Testis (tissue), 3 donors: ENCODE measurements around the gene IGFALS. TPM values are rescaled to one million over a fixed set of nuclear protein-coding genes. Genes with fewer than 3 reads are reported as not detected.

Experiments used
- DNase-seq: peaks from one replicate; pipeline ENCODE4 v3.0.0-alpha.2; 2019
- H3K27ac ChIP-seq, 2 donors: fragments of 200-600 bp; sonication (generic); one replicate each; pipeline ENCODE4 v1.5.1; 2019
- H3K27me3 ChIP-seq: fragments of 200-600 bp; sonication (generic); one replicate; pipeline ENCODE4 v1.5.1; 2019
- H3K36me3 ChIP-seq: fragments of 200-600 bp; sonication (generic); one replicate; pipeline ENCODE4 v1.5.1; 2017; ENCODE audit warnings: low read depth; ENCODE audit errors: missing control alignments
- H3K4me1 ChIP-seq: fragments of 200-600 bp; sonication (generic); one replicate; pipeline ENCODE4 v1.5.1; 2019
- H3K4me3 ChIP-seq, 2 donors: fragments of 200-600 bp; sonication (generic); one replicate each; pipeline ENCODE4 v1.5.1; 2017 to 2019
- H3K9me3 ChIP-seq: fragments of 200-600 bp; sonication (generic); one replicate; pipeline ENCODE4 v1.5.1; 2017
- POLR2A ChIP-seq: fragments of 450-650 bp; IDR thresholded peaks from one replicate; pipeline ENCODE4 v1.6.1; 2017; ENCODE audit warnings: antibody characterized with exemption, mild to moderate bottlenecking, moderate library complexity
- whole genome bisulfite sequencing, 2 donors: methylation state at CpG; one replicate each; pipeline ENCODE4 v1.1.5; 2018; 5-methylcytosine and 5-hydroxymethylcytosine counted together
- intact Hi-C: fragments of 100-400 bp; cut with DNase I; formaldehyde crosslinking; loops from one replicate; pipeline ENCODE4 v1.15.1; 2023; ENCODE audit warnings: low total_unique reads
- polyA plus RNA-seq: library from polyadenylated mRNA; stranded (reverse); fragments of 350-450 nt; fragmentation: Illumina TruSeq; extraction: RNeasy Lipid Tissue Mini Kit (QIAGEN cat#74804); gene quantifications from one replicate; pipeline ENCODE4 v1.2.3, GENCODE V29; 2014; ENCODE audit warnings: low read depth, low replicate concordance; ENCODE audit not compliant: insufficient read depth
- total RNA-seq, 2 donors: library from RNA; depleted of rRNA; stranded (reverse); fragments of >200 nt; gene quantifications; one replicate each; pipeline ENCODE4 v1.2.3, GENCODE V29; 2016
- TF ChIP-seq, protein P1 (sequence below), 3 experiments: fragments of 450-650 bp in 2 of 3; fragments of 200-600 bp in 1 of 3; sonication (generic) in 1 of 3; IDR thresholded peaks; one replicate each; pipeline ENCODE4 v1.5.1; 2016 to 2019; ENCODE audit warnings: antibody characterized with exemption in 3 of 3, mild to moderate bottlenecking in 2 of 3, moderate library complexity in 1 of 3

Gene IGFALS
- total and polyA plus RNA-seq, 3 donors from 2014 or later, result 0.38 to 6.7 (median 3.2) TPM

DNA sequence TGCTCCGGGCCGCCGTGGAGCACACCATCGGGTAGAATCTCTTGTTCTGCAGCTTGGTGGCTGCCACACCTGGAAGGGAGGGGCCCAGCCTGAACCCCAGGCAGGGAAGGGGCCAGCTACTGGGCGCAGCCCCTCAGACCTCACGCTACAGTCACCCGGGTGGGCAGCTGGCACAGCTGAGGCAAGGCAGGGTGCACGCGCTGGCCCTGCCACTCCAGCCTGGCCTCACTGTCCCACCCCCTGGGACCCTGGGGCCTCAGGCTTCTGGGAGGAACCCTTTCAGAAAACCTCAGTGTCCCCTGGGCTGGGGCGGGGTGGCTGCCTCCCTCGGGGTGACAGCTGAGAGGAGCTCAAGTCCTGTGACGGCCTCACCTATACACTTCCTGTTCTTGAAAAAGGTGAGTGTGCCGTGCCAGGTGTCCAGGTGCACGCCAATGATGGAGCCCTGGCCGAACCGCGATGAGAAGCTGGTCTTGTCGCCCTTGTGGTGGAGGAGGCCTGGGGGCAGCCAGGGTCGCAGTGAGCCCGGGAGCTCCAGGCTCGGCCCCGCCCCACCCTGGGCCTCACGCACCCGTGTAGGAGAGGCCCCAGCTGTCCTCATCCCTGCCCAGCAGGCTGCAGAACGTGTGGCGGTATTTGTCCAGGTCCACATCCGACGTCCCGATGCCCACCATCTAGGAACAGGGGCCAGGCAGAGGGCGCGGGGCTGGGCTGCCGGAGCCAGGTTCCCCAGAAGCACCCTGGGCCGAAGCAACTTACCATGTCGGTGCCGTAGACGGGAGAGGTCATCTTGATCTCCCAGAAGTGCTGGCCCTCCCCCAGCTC is 15.9 kb downstream of the IGFALS start:
- no peak for DNase-seq
- Histone ChIP-seq H3K4me1 (peaks cover 16% of the 10 kb centered on the region), H3K36me3 (no peaks in the 10 kb centered on the region), H3K27ac (no peak overlapping the region), H3K27me3 (no peaks in the 10 kb centered on the region), H3K4me3 (no peak overlapping the region), H3K9me3 (no peaks in the 10 kb centered on the region)
- TF ChIP-seq POLR2A, result no peak
- TF ChIP-seq, protein P1, sequence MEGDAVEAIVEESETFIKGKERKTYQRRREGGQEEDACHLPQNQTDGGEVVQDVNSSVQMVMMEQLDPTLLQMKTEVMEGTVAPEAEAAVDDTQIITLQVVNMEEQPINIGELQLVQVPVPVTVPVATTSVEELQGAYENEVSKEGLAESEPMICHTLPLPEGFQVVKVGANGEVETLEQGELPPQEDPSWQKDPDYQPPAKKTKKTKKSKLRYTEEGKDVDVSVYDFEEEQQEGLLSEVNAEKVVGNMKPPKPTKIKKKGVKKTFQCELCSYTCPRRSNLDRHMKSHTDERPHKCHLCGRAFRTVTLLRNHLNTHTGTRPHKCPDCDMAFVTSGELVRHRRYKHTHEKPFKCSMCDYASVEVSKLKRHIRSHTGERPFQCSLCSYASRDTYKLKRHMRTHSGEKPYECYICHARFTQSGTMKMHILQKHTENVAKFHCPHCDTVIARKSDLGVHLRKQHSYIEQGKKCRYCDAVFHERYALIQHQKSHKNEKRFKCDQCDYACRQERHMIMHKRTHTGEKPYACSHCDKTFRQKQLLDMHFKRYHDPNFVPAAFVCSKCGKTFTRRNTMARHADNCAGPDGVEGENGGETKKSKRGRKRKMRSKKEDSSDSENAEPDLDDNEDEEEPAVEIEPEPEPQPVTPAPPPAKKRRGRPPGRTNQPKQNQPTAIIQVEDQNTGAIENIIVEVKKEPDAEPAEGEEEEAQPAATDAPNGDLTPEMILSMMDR (IDR thresholded peaks at IDR 0.05), result no peak
- intact Hi-C loops, result no loop called here
- WGBS, 2 donors, result 65 to 79% methylated on average over 4 to 32 of the region's 36 CpGs

DNA sequence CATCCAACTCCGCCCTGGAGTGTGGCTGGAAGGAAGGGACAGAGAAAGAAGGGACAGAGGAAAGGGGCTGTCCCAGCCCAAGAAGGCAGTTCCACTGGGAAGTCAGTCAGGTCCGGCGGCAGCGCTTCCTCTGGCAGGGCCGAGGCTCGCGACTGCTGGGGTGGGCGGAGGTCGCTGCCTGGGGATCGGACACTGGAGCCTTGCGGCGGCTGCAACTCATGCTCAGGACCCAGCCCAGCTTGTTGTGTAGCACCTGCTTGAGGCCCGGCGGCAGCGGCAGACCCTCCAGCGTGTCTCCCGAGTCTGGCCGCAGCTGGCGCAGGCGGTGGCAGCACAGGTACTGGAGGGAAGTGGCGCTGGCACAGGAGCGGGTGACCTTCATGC is 16.5 kb downstream of the IGFALS start:
- no peak overlapping the region for H3K4me3 ChIP-seq
- no peak overlapping the region for H3K27ac ChIP-seq
- TF ChIP-seq, protein P1 (IDR thresholded peaks at IDR 0.05), result no peak
- TF ChIP-seq POLR2A, result no peak
- no peaks in the 10 kb centered on the region for H3K27me3 ChIP-seq
- peaks cover 20% of the 10 kb centered on the region for H3K4me1 ChIP-seq
- H3K36me3 ChIP-seq, result no peaks in the 10 kb centered on the region
- H3K9me3 ChIP-seq, result no peaks in the 10 kb centered on the region
- 88 to 89% methylated on average over 22 of the region's 22 CpGs for WGBS, 2 donors
- no peak for DNase-seq
- intact Hi-C loops, result no loop called here

DNA sequence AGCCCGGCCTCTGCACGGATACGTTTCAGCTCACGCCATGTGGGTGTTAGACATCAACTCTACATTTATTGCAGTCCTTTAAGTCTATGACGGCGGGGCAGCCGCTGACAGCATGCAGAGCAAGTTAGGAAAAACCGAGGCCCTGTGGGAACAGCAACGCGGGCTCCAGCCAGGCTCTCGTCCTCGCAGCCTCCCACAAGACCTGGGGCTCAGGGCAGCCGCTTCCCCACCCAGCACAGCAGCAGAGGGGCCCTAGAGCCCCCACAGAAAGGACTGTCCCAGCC is 16.9 kb downstream of the IGFALS start:
- intact Hi-C loops, result no loop called here
- Histone ChIP-seq H3K4me1 (peaks cover 22% of the 10 kb centered on the region), H3K27ac (no peak overlapping the region), H3K27me3 (no peaks in the 10 kb centered on the region), H3K9me3 (no peaks in the 10 kb centered on the region), H3K36me3 (no peaks in the 10 kb centered on the region), H3K4me3 (no peak overlapping the region)
- TF ChIP-seq, protein P1 (IDR thresholded peaks at IDR 0.05), result no peak
- no peak for TF ChIP-seq POLR2A
- DNase-seq, result no peak
- 81 to 91% methylated on average over 12 to 13 of the region's 13 CpGs for WGBS, 2 donors

DNA sequence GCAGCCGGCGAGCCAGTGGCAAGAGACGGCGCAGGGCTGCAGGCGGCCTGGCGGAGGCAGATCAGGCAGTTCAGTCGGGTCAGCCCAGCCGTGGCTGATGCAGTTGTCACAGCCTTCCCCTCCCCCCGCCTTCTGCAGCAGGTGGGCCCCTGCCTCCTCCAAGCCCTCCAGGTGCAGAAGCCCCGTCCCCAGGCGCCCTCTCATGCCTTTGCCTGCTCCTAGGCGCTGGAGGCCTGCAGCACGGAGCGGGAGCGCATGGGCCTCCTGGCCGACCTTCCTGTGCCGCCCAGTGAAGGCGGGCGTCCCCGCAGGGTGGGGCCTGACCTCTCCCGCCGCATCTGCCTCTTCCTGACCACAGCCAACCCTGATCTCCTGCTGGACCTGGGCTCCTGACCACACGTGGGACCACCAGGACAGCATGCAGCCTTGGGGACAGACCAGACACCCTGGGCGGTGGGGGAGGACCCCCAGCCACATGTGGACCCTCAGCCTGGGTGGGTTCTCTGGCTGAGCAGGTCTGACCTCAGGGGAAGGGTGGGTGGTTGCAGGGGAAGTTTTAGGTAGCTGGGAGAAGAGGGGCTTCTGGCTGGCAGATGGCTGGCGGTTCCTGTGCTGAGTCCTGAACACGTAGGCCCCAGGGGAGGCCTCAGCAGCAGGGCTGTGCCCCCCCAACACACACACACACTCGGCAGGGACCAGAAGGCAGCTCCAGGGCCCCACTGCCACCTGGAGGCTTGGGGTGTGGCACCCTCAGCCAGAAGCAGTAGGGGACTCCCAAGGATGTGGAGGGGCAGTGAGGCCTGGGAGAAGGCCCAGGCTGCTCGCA is 17.4 kb downstream of the IGFALS start:
- WGBS, 2 donors, result 82 to 92% methylated on average over 5 to 28 of the region's 28 CpGs
- TF ChIP-seq POLR2A, result no peak
- TF ChIP-seq, protein P1 (IDR thresholded peaks at IDR 0.05), result no peak
- no peak for DNase-seq
- H3K4me3 ChIP-seq, result no peak overlapping the region
- no peak overlapping the region for H3K27ac ChIP-seq
- H3K36me3 ChIP-seq, result no peaks in the 10 kb centered on the region
- H3K27me3 ChIP-seq, result no peaks in the 10 kb centered on the region
- intact Hi-C loops, result no loop called here
- no peaks in the 10 kb centered on the region for H3K9me3 ChIP-seq
- H3K4me1 ChIP-seq, result peaks cover 17% of the 10 kb centered on the region
